ACC112 (cell line): Measurements from ENCODE around the gene IHH.

Experiments
- H2AFZ ChIP-seq: fragments of 200-600 bp; sonication (generic); one replicate; pipeline ENCODE4 v1.6.0; 2017; ENCODE audit warnings: antibody characterized with exemption, low read length; ENCODE audit not compliant: unreplicated experiment
- H3K27ac ChIP-seq: fragments of 200-600 bp; sonication (generic); 2 replicates; pipeline ENCODE4 v1.5.1; 2014; ENCODE audit warnings: low read depth, mild to moderate bottlenecking, antibody characterized with exemption, low read length, moderate library complexity
- H3K27me3 ChIP-seq: fragments of 200-600 bp; sonication (generic); 2 replicates; pipeline ENCODE4 v1.6.1; 2014; ENCODE audit warnings: mild to moderate bottlenecking, antibody characterized with exemption, low read length, moderate library complexity, mixed read lengths; ENCODE audit not compliant: insufficient read depth
- H3K36me3 ChIP-seq: fragments of 200-600 bp; sonication (generic); 2 replicates; pipeline ENCODE4 v1.6.1; 2016; ENCODE audit warnings: mild to moderate bottlenecking, antibody characterized with exemption, low read length, moderate library complexity, mixed read lengths; ENCODE audit not compliant: insufficient read depth
- H3K4me1 ChIP-seq: fragments of 200-600 bp; sonication (generic); one replicate; pipeline ENCODE4 v1.6.1; 2016; ENCODE audit warnings: low read length, mixed read lengths; ENCODE audit not compliant: insufficient read depth, unreplicated experiment, control insufficient read depth
- H3K4me3 ChIP-seq: fragments of 200-600 bp; sonication (generic); 2 replicates; pipeline ENCODE4 v1.5.1; 2014; ENCODE audit warnings: mild to moderate bottlenecking, low read depth, low read length
- H3K79me2 ChIP-seq: fragments of 200-600 bp; sonication (generic); one replicate; pipeline ENCODE4 v1.6.0; 2016; ENCODE audit warnings: low read length; ENCODE audit not compliant: control insufficient read depth, unreplicated experiment, insufficient read depth

The IHH gene

GRCh38 chr2:219038600-219038999 lies 22.1 kb downstream of the IHH start:
- Histone ChIP-seq H3K79me2 (no peaks in the 10 kb centered on the region), H3K27me3 (peaks cover 91% of the 10 kb centered on the region), H3K4me3 (no peak overlapping the region), H3K27ac (no peak overlapping the region), H3K4me1 (no peaks in the 10 kb centered on the region), H3K36me3 (no peaks in the 10 kb centered on the region), H2AFZ (no peak overlapping the region)

GRCh38 chr2:219037783-219038499 lies 22.8 kb downstream of the IHH start:
- Histone ChIP-seq H3K79me2 (no peaks in the 10 kb centered on the region), H2AFZ (no peak overlapping the region), H3K4me3 (no peak overlapping the region), H3K36me3 (no peaks in the 10 kb centered on the region), H3K4me1 (no peaks in the 10 kb centered on the region), H3K27me3 (peaks cover 91% of the 10 kb centered on the region), H3K27ac (no peak overlapping the region)

GRCh38 chr2:219035942-219036341 lies 24.8 kb downstream of the IHH start:
- peaks cover 82% of the 10 kb centered on the region for H3K27me3 ChIP-seq
- no peak overlapping the region for H3K27ac ChIP-seq
- no peaks in the 10 kb centered on the region for H3K4me1 ChIP-seq
- H3K36me3 ChIP-seq, result no peaks in the 10 kb centered on the region
- no peak overlapping the region for H2AFZ ChIP-seq
- H3K4me3 ChIP-seq, result no peak overlapping the region
- H3K79me2 ChIP-seq, result no peaks in the 10 kb centered on the region

- no peaks in the 10 kb centered on the region for H3K79me2 ChIP-seq
- H3K4me1 ChIP-seq, result no peaks in the 10 kb centered on the region
- H3K27me3 ChIP-seq, result peaks cover 79% of the 10 kb centered on the region
- no peaks in the 10 kb centered on the region for H3K36me3 ChIP-seq
- H2AFZ ChIP-seq, result no peak overlapping the region
- H3K4me3 ChIP-seq, result no peak overlapping the region
- H3K27ac ChIP-seq, result no peak overlapping the region
These were observed 25.9 kb downstream of the IHH start for GRCh38 chr2:219034823-219035222.

- no peak overlapping the region for H2AFZ ChIP-seq
- H3K79me2 ChIP-seq, result no peaks in the 10 kb centered on the region
- H3K27ac ChIP-seq, result no peak overlapping the region
- no peaks in the 10 kb centered on the region for H3K36me3 ChIP-seq
- H3K4me1 ChIP-seq, result no peaks in the 10 kb centered on the region
- H3K4me3 ChIP-seq, result no peak overlapping the region
- peaks cover 57% of the 10 kb centered on the region for H3K27me3 ChIP-seq
These were observed 28.5 kb downstream of the IHH start for GRCh38 chr2:219032051-219032745.

- Histone ChIP-seq H3K4me1 (no peaks in the 10 kb centered on the region), H3K27ac (no peak overlapping the region), H3K36me3 (no peaks in the 10 kb centered on the region), H2AFZ (no peak overlapping the region), H3K4me3 (no peak overlapping the region), H3K79me2 (no peaks in the 10 kb centered on the region), H3K27me3 (peaks cover 51% of the 10 kb centered on the region)
These were observed 29.5 kb downstream of the IHH start for GRCh38 chr2:219031005-219031738.

- Histone ChIP-seq H3K27me3 (peaks cover 46% of the 10 kb centered on the region), H2AFZ (no peak overlapping the region), H3K4me3 (no peak overlapping the region)
These were observed 30.4 kb downstream of the IHH start for GRCh38 chr2:219030177-219030940.

GRCh38 chr2:219029829-219030165 lies 30.9 kb downstream of the IHH start:
- H3K4me3 ChIP-seq, result no peak overlapping the region
- peaks cover 41% of the 10 kb centered on the region for H3K27me3 ChIP-seq
- H3K79me2 ChIP-seq, result no peaks in the 10 kb centered on the region
- H2AFZ ChIP-seq, result no peak overlapping the region
- no peak overlapping the region for H3K27ac ChIP-seq
- H3K36me3 ChIP-seq, result no peaks in the 10 kb centered on the region
- H3K4me1 ChIP-seq, result no peaks in the 10 kb centered on the region

More at GRCh38 chr2:219030177-219030940, 30.4 kb downstream of the IHH start:
- Histone ChIP-seq H3K79me2 (no peaks in the 10 kb centered on the region), H3K36me3 (no peaks in the 10 kb centered on the region), H3K4me1 (no peaks in the 10 kb centered on the region), H3K27ac (no peak overlapping the region)

- Histone ChIP-seq H3K4me3 (no peak overlapping the region), H2AFZ (no peak overlapping the region), H3K79me2 (no peaks in the 10 kb centered on the region), H3K4me1 (no peaks in the 10 kb centered on the region), H3K27ac (no peak overlapping the region), H3K27me3 (peaks cover 35% of the 10 kb centered on the region), H3K36me3 (no peaks in the 10 kb centered on the region)
These were observed 31.5 kb downstream of the IHH start for GRCh38 chr2:219028996-219029828.

GRCh38 chr2:219028141-219028540 lies 32.6 kb downstream of the IHH start:
- no peaks in the 10 kb centered on the region for H3K79me2 ChIP-seq
- H2AFZ ChIP-seq, result no peak overlapping the region
- no peaks in the 10 kb centered on the region for H3K4me1 ChIP-seq
- H3K36me3 ChIP-seq, result no peaks in the 10 kb centered on the region
- H3K4me3 ChIP-seq, result no peak overlapping the region
- H3K27me3 ChIP-seq, result peaks cover 29% of the 10 kb centered on the region
- no peak overlapping the region for H3K27ac ChIP-seq
